PC-9 (cell line): Measurements from ENCODE around the gene NTM. TPM values are rescaled to one million over a fixed set of nuclear protein-coding genes. Genes with fewer than 3 reads are reported as not detected.

Source experiments
- BruUV-seq: library from RNA; stranded (reverse); fragments of 400-500 nt; replicated peaks from 2 replicates; lab custom pipeline; 2021; lab: Mats Ljungman, UMichigan
- CTCF ChIA-PET: fragments of 300-600 bp; sonication (Branson Sonifier 250); formaldehyde crosslinking; loops from one replicate; lab custom pipeline; 2022; ENCODE audit warnings: antibody characterized with exemption; lab: Charles Lee
- POLR2A ChIA-PET: fragments of 300-600 bp; sonication (Branson Sonifier 250); formaldehyde crosslinking; loops from one replicate; lab custom pipeline; 2022; ENCODE audit warnings: antibody characterized with exemption; ENCODE audit not compliant: unreplicated experiment; lab: Charles Lee
- DNase-seq, 2 experiments: peaks; one replicate each; pipeline versions ENCODE4 v3.0.0 to v3.0.0-alpha.2; 2015 to 2022; ENCODE audit warnings: mixed read lengths in 1 of 2
- H2AFZ ChIP-seq: fragments of 200-600 bp; sonication (generic); 2 replicates; pipeline ENCODE4 v1.8.1; 2017; ENCODE audit warnings: antibody characterized with exemption
- H3F3A ChIP-seq: fragments of 200-600 bp; sonication (generic); 2 replicates; pipeline ENCODE4 v1.8.1; 2017; ENCODE audit warnings: antibody characterized with exemption, mild to moderate bottlenecking, low read depth; ENCODE audit not compliant: insufficient read depth
- H3K27ac ChIP-seq: fragments of 200-600 bp; sonication (generic); 2 replicates; pipeline ENCODE4 v1.6.1; 2016; ENCODE audit warnings: mixed run types
- H3K27me3 ChIP-seq: fragments of 200-600 bp; sonication (generic); 2 replicates; pipeline ENCODE4 v1.6.1; 2016; ENCODE audit warnings: low read depth, mixed run types; ENCODE audit not compliant: insufficient read depth
- H3K36me3 ChIP-seq: fragments of 200-600 bp; sonication (generic); 2 replicates; pipeline ENCODE4 v1.6.1; 2016; ENCODE audit warnings: low read depth, mixed run types
- H3K4me1 ChIP-seq: fragments of 200-600 bp; sonication (generic); replicated peaks from 2 replicates; pipeline ENCODE4 v1.6.1; 2016; ENCODE audit warnings: mixed run types; ENCODE audit not compliant: insufficient read depth
- H3K4me2 ChIP-seq: fragments of 200-600 bp; sonication (generic); 2 replicates; pipeline ENCODE4 v1.6.1; 2017; ENCODE audit warnings: mixed run types
- H3K4me3 ChIP-seq: fragments of 200-600 bp; sonication (generic); 2 replicates; pipeline ENCODE4 v1.6.1; 2016; ENCODE audit warnings: mixed run types
- H3K79me2 ChIP-seq: fragments of 200-600 bp; sonication (generic); 2 replicates; pipeline ENCODE4 v1.6.1; 2017; ENCODE audit warnings: low read depth, mixed run types
- H3K9me2 ChIP-seq: fragments of 200-600 bp; sonication (generic); 2 replicates; pipeline ENCODE4 v1.8.1; 2017; ENCODE audit warnings: mild to moderate bottlenecking; ENCODE audit not compliant: insufficient read depth
- H3K9me3 ChIP-seq: fragments of 200-600 bp; sonication (generic); 2 replicates; pipeline ENCODE4 v1.8.1; 2016; ENCODE audit warnings: low read depth; ENCODE audit not compliant: insufficient read depth
- H4K20me1 ChIP-seq: fragments of 200-600 bp; sonication (generic); 2 replicates; pipeline ENCODE4 v1.8.1; 2017; ENCODE audit not compliant: insufficient read depth
- EZH2 ChIP-seq: fragments of 200-600 bp; sonication (generic); IDR thresholded peaks from 2 replicates; pipeline ENCODE4 v1.8.0; 2017; ENCODE audit warnings: antibody characterized with exemption, low read depth
- intact Hi-C: fragments of 100-400 bp; cut with micrococcal nuclease; formaldehyde crosslinking; loops from one replicate; pipeline ENCODE4 v1.10.0; 2022; ENCODE audit not compliant: unreplicated experiment
- total RNA-seq: library from RNA; stranded (reverse); gene quantifications from 2 replicates; pipeline ENCODE4 v1.2.3, GENCODE V29; 2021
- TF ChIP-seq, protein P1 (sequence below): fragments of 200-600 bp; sonication (generic); conservative IDR thresholded peaks from 2 replicates; pipeline ENCODE4 v1.6.1; 2017; ENCODE audit warnings: mixed run types, antibody characterized with exemption, mild to moderate bottlenecking, moderate library complexity

The NTM gene
- total RNA-seq, 1 experiment from 2014 or later = not detected

DNA sequence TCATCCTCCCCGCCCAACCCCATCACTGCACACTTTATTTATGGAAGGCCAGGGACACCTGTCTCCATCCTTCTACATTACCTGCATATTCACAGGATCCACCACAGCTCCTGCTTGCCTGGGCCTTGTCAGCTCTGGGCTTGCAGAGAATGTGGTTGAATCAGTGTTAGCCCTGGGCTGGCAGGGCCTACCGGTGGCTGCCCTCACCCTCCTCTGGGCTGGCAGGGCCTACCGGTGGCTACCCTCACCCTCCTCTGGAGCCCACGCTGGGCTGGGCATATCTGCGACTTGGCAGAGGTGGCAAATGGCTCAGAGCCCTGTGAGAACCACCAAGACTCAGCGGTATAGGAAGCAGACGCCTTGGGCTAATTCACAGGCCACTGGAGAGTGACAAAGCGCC, 300.9 kb downstream of the NTM start:
- no peaks in the 10 kb centered on the region for H4K20me1 ChIP-seq
- H3K4me3 ChIP-seq = no peak overlapping the region
- ChIA-PET POLR2A (no interaction called here), CTCF (no interaction called here)
- H3K27me3 ChIP-seq = peaks cover 23% of the 10 kb centered on the region; the same call in 1 of the 2 replicates
- DNase-seq = no peak
- BruUV-seq = no TSS peak
- no peak overlapping the region for H2AFZ ChIP-seq
- H3K9me3 ChIP-seq = no peaks in the 10 kb centered on the region
- TF ChIP-seq EZH2 = no peak
- TF ChIP-seq, protein P1, sequence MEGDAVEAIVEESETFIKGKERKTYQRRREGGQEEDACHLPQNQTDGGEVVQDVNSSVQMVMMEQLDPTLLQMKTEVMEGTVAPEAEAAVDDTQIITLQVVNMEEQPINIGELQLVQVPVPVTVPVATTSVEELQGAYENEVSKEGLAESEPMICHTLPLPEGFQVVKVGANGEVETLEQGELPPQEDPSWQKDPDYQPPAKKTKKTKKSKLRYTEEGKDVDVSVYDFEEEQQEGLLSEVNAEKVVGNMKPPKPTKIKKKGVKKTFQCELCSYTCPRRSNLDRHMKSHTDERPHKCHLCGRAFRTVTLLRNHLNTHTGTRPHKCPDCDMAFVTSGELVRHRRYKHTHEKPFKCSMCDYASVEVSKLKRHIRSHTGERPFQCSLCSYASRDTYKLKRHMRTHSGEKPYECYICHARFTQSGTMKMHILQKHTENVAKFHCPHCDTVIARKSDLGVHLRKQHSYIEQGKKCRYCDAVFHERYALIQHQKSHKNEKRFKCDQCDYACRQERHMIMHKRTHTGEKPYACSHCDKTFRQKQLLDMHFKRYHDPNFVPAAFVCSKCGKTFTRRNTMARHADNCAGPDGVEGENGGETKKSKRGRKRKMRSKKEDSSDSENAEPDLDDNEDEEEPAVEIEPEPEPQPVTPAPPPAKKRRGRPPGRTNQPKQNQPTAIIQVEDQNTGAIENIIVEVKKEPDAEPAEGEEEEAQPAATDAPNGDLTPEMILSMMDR = no peak
- intact Hi-C loops = no loop called here
- H3K36me3 ChIP-seq = no peaks in the 10 kb centered on the region
- H3K9me2 ChIP-seq = no peaks in the 10 kb centered on the region
- no peak overlapping the region for H3K27ac ChIP-seq
- no peak overlapping the region for H3K4me2 ChIP-seq
- H3K4me1 ChIP-seq = no peaks in the 10 kb centered on the region
- no peaks in the 10 kb centered on the region for H3F3A ChIP-seq
- H3K79me2 ChIP-seq = no peaks in the 10 kb centered on the region

- Histone ChIP-seq H3K9me3 (no peaks in the 10 kb centered on the region), H3K9me2 (no peaks in the 10 kb centered on the region), H3K4me1 (no peaks in the 10 kb centered on the region), H3K79me2 (no peaks in the 10 kb centered on the region), H3K36me3 (no peaks in the 10 kb centered on the region), H2AFZ (no peak overlapping the region; the same call in 1 of the 2 replicates), H3F3A (no peaks in the 10 kb centered on the region), H4K20me1 (no peaks in the 10 kb centered on the region), H3K27me3 (peaks cover 27% of the 10 kb centered on the region; the same call in 1 of the 2 replicates), H3K4me3 (no peak overlapping the region), H3K4me2 (no peak overlapping the region), H3K27ac (no peak overlapping the region)
- TF ChIP-seq EZH2 = no peak
- TF ChIP-seq, protein P1 = no peak
- BruUV-seq = no TSS peak
- ChIA-PET CTCF (no interaction called here), POLR2A (no interaction called here)
- intact Hi-C loops = no loop called here
- no peak for DNase-seq
Measured at GRCh38 chr11:131671734-131672133, 301.3 kb downstream of the NTM start.

DNA sequence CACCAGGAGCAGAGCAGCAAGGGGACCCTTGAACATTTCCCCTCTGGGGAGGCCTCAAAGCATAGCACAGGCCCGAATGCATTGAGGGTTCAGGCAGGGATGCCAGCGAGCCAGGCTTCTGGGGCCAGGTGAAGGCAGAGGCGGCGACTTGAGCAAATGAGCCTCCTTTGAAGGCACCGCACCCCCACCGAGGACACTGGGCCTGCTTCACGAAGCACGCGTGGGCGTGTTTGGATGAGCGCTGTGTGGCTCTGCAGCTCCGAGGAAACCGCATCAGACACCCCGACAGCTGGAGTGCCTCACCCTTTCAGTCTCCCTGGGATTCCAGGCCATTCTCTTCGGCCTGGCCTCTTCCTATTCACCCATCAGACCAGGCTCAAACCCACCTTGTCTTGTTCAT, 301.8 kb downstream of the NTM start:
- H2AFZ ChIP-seq = no peak overlapping the region; the same call in 1 of the 2 replicates
- no peak for DNase-seq
- no peak overlapping the region for H3K4me2 ChIP-seq
- no peak overlapping the region for H3K27ac ChIP-seq
- POLR2A ChIA-PET = no interaction called here
- H3K9me2 ChIP-seq = no peaks in the 10 kb centered on the region
- H3K36me3 ChIP-seq = no peaks in the 10 kb centered on the region
- peaks cover 31% of the 10 kb centered on the region; the same call in 1 of the 2 replicates for H3K27me3 ChIP-seq
- H3K4me3 ChIP-seq = no peak overlapping the region
- H3F3A ChIP-seq = no peaks in the 10 kb centered on the region
- H3K9me3 ChIP-seq = no peaks in the 10 kb centered on the region
- CTCF ChIA-PET = no interaction called here
- H4K20me1 ChIP-seq = no peaks in the 10 kb centered on the region
- TF ChIP-seq EZH2 = no peak
- TF ChIP-seq, protein P1 = no peak
- no peaks in the 10 kb centered on the region for H3K4me1 ChIP-seq
- intact Hi-C loops = no loop called here
- H3K79me2 ChIP-seq = no peaks in the 10 kb centered on the region
- no TSS peak for BruUV-seq
